Measurements from ENCODE around the gene CSNK2A3.

DNA sequence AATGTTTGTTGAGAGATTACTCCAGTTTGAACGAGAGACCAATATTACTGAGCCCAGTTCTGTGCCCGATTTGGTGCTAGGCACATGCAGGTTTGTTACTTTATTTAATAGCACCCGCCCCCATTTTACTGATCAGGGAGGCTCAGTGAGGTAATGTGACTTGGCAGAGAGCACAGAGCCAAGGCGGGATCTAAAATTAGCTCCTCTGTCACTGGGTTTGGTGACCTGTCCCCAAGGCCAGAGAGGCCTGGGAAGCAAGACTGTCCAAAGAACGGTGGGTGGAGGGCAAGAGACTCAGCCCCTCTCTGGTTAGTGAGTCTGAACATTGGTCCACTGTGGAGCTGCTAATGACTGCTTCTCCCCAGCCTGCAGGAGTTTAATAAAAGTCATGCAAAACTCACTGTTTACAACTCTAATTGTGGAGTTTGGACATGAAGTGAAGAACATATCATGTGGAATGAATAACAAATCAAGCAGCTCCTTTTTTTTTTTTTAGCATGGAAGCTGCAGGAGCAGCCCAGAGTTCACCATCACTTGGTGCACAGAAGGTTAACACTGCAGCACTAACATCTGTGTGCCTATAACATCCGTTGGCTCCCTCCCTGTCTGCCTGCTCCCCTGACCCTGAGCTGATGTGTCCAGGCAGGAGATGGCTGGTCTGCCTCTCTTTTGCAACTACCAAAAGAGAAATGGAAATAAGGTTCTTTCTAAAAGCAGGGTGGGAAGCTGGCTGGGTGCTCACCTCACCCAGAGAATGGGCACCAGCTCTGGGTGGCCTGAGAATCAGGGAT is 39.0 kb downstream of the CSNK2A3 start:
- TF ChIP-seq CTCF (conservative IDR thresholded peaks at IDR 0.05; ENCODE audit: low read depth, low read length) (no peak), EZH2 (IDR thresholded peaks at IDR 0.05; ENCODE audit: borderline replicate concordance, low read depth, low read length, poor library complexity, severe bottlenecking) (no peak)
